ENCODE measurements around the gene CARMIL1. TPM values are rescaled to one million over a fixed set of nuclear protein-coding genes. Genes with fewer than 3 reads are reported as not detected.

Gene CARMIL1
- total RNA-seq, 1 donor from 2014 or later, result 86.3 TPM

- TF ChIP-seq CTCF (IDR thresholded peaks at IDR 0.05; ENCODE audit: unreplicated experiment), result peak; percentile 89
- H3K27me3 Mint-ChIP-seq, result no peaks in the 10 kb centered on the region
- peak; percentile 66 for DNase-seq (ENCODE audit: low spot score, unreplicated experiment)
- peaks cover 23% of the 10 kb centered on the region for H3K36me3 Mint-ChIP-seq (ENCODE audit: insufficient read depth)
- peak overlapping the region; percentile 49 for H3K27ac Mint-ChIP-seq
- peaks cover 22% of the 10 kb centered on the region for H3K4me1 Mint-ChIP-seq (ENCODE audit: low read depth)
- H3K9me3 Mint-ChIP-seq (ENCODE audit: low read depth), result no peaks in the 10 kb centered on the region
- no peak overlapping the region for H3K4me3 Mint-ChIP-seq (ENCODE audit: low read depth)
Measured at GRCh38 chr6:25490018-25490801, 211.0 kb downstream of the CARMIL1 start.

- DNase-seq (ENCODE audit: low spot score, unreplicated experiment), result no peak
- Mint-ChIP-seq H3K4me1 (ENCODE audit: low read depth) (peaks cover 8% of the 10 kb centered on the region), H3K27me3 (no peaks in the 10 kb centered on the region), H3K4me3 (ENCODE audit: low read depth) (no peak overlapping the region), H3K36me3 (ENCODE audit: insufficient read depth) (peaks cover 19% of the 10 kb centered on the region), H3K9me3 (ENCODE audit: low read depth) (no peaks in the 10 kb centered on the region), H3K27ac (no peak overlapping the region)
- TF ChIP-seq CTCF (IDR thresholded peaks at IDR 0.05; ENCODE audit: unreplicated experiment), result no peak
Measured at GRCh38 chr6:25492951-25493350, 213.8 kb downstream of the CARMIL1 start.

- no peak overlapping the region for H3K4me3 Mint-ChIP-seq (ENCODE audit: low read depth)
- H3K4me1 Mint-ChIP-seq (ENCODE audit: low read depth), result peaks cover 8% of the 10 kb centered on the region
- no peak for DNase-seq (ENCODE audit: low spot score, unreplicated experiment)
- H3K36me3 Mint-ChIP-seq (ENCODE audit: insufficient read depth), result peaks cover 15% of the 10 kb centered on the region
- no peak for TF ChIP-seq CTCF (IDR thresholded peaks at IDR 0.05; ENCODE audit: unreplicated experiment)
- H3K27me3 Mint-ChIP-seq, result no peaks in the 10 kb centered on the region
- H3K27ac Mint-ChIP-seq, result no peak overlapping the region
- no peaks in the 10 kb centered on the region for H3K9me3 Mint-ChIP-seq (ENCODE audit: low read depth)
Measured at GRCh38 chr6:25494469-25494868, 215.3 kb downstream of the CARMIL1 start.

- TF ChIP-seq CTCF (IDR thresholded peaks at IDR 0.05; ENCODE audit: unreplicated experiment), result no peak
- no peak overlapping the region for H3K4me3 Mint-ChIP-seq (ENCODE audit: low read depth)
- H3K36me3 Mint-ChIP-seq (ENCODE audit: insufficient read depth), result peaks cover 15% of the 10 kb centered on the region
- H3K27ac Mint-ChIP-seq, result no peak overlapping the region
- no peaks in the 10 kb centered on the region for H3K27me3 Mint-ChIP-seq
- no peaks in the 10 kb centered on the region for H3K9me3 Mint-ChIP-seq (ENCODE audit: low read depth)
- DNase-seq (ENCODE audit: low spot score, unreplicated experiment), result no peak
- no peaks in the 10 kb centered on the region for H3K4me1 Mint-ChIP-seq (ENCODE audit: low read depth)
Measured at GRCh38 chr6:25497383-25498040, 218.3 kb downstream of the CARMIL1 start.

- Mint-ChIP-seq H3K27me3 (no peaks in the 10 kb centered on the region), H3K27ac (peak overlapping the region; percentile 50), H3K36me3 (ENCODE audit: insufficient read depth) (peaks cover 16% of the 10 kb centered on the region), H3K4me3 (ENCODE audit: low read depth) (no peak overlapping the region), H3K9me3 (ENCODE audit: low read depth) (no peaks in the 10 kb centered on the region), H3K4me1 (ENCODE audit: low read depth) (no peaks in the 10 kb centered on the region)
- TF ChIP-seq CTCF (IDR thresholded peaks at IDR 0.05; ENCODE audit: unreplicated experiment), result no peak
- DNase-seq (ENCODE audit: low spot score, unreplicated experiment), result no peak
Measured at GRCh38 chr6:25498505-25498904, 219.3 kb downstream of the CARMIL1 start.

All from progenitor cell of endocrine pancreas (in vitro differentiated cells).